Measurements from ENCODE around the gene AQP2. TPM values are rescaled to one million over a fixed set of nuclear protein-coding genes. Genes with fewer than 3 reads are reported as not detected.

The AQP2 gene
- total and polyA plus RNA-seq, 2 donors (not counting 1 experiment from before 2014, with no cell fraction given): not detected

DNA sequence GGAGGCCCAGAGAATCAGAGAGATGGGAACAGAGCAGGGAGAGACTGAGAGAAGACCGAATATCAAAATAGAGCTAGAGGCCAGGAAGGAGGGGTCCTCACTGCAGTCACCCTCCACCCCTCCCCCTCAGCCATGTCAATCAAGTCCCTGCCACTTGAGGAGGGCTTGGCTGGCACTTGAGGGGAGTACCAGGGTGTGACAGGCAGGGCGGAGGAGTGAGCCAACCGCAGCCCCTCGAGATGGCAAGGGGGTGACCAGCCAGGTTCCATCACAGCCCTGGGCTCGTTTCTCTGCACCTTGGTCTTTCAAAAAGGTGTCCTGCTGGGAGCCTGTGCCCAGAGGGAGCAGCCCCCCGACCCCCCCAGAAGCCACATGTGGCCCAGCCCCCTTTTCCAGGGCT is 15.3 kb downstream of the AQP2 start:
- Mint-ChIP-seq H3K4me3 (no peak overlapping the region), H3K4me1 (peaks cover 7% of the 10 kb centered on the region), H3K27ac (no peak overlapping the region), H3K27me3 (peaks cover 44% of the 10 kb centered on the region), H3K9me3 (ENCODE audit: insufficient read depth) (no peaks in the 10 kb centered on the region)
- no peak overlapping the region for H3K9ac ChIP-seq (ENCODE audit: low read length)
- H3K4me1 ChIP-seq (ENCODE audit: control insufficient read depth in 2 of 2, insufficient read depth in 2 of 2, low read length in 2 of 2): peaks cover 13 to 16% of the 10 kb centered on the region in 2 donors
- intact Hi-C loops (cut with micrococcal nuclease): loop anchor here (2.0 kb wide), 1 partner anchor 209 kb away; no protein-coding TSS in a partner anchor
- H3K4me3 ChIP-seq (ENCODE audit: control extremely low read depth in 1 of 5, extremely low read depth in 1 of 5, insufficient read depth in 1 of 5, low read depth in 2 of 5, low read length in 4 of 5): no peak overlapping the region
- no peak for ATAC-seq (ENCODE audit: low read depth)
- DNase-seq: no peak
- ChIA-PET POLR2A (no interaction called here), CTCF (interaction anchor here (0.8 to 6.5 kb wide), 17 partner anchors 11 to 211 kb away, joined by 3 to 93 read pairs (median 9); no protein-coding TSS in a partner anchor)
- no peaks in the 10 kb centered on the region for H3K79me2 ChIP-seq (ENCODE audit: control insufficient read depth, insufficient read depth, low read length)
- TF ChIP-seq, protein P1, sequence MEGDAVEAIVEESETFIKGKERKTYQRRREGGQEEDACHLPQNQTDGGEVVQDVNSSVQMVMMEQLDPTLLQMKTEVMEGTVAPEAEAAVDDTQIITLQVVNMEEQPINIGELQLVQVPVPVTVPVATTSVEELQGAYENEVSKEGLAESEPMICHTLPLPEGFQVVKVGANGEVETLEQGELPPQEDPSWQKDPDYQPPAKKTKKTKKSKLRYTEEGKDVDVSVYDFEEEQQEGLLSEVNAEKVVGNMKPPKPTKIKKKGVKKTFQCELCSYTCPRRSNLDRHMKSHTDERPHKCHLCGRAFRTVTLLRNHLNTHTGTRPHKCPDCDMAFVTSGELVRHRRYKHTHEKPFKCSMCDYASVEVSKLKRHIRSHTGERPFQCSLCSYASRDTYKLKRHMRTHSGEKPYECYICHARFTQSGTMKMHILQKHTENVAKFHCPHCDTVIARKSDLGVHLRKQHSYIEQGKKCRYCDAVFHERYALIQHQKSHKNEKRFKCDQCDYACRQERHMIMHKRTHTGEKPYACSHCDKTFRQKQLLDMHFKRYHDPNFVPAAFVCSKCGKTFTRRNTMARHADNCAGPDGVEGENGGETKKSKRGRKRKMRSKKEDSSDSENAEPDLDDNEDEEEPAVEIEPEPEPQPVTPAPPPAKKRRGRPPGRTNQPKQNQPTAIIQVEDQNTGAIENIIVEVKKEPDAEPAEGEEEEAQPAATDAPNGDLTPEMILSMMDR (IDR thresholded peaks at IDR 0.05): no peak
- no peak for TF ChIP-seq EZH2 (IDR thresholded peaks at IDR 0.05; ENCODE audit: borderline replicate concordance, insufficient read depth, low read depth, low read length, poor library complexity, severe bottlenecking)
- no peaks in the 10 kb centered on the region for H3K36me3 ChIP-seq (replicated peaks in 1 of 2; ENCODE audit: control extremely low read depth in 1 of 2, control insufficient read depth in 1 of 2, extremely low read depth in 1 of 2, insufficient read depth in 2 of 2, low read length in 1 of 2)
- H3K27me3 ChIP-seq (replicated peaks in 1 of 4; ENCODE audit: control extremely low read depth in 1 of 4, control insufficient read depth in 3 of 4, insufficient read depth in 4 of 4, low read length in 3 of 4): peaks cover 0 to 69% (median 18%) of the 10 kb centered on the region in 4 experiments
- no peak overlapping the region for H3K4me2 ChIP-seq (replicated peaks; ENCODE audit: low read depth, low read length, poor library complexity, severe bottlenecking)
- H3K27ac ChIP-seq (ENCODE audit: low read length in 2 of 2): no peak overlapping the region
- 56% methylated on average over 5 of the region's 6 CpGs for WGBS (ENCODE audit: insufficient coverage)
- H3K9me3 ChIP-seq (ENCODE audit: control extremely low read depth in 1 of 3, control insufficient read depth in 2 of 3, insufficient read depth in 1 of 3, low read length in 2 of 3): no peaks in the 10 kb centered on the region
- H4K20me1 ChIP-seq (ENCODE audit: control insufficient read depth, insufficient read depth, low read length, poor library complexity, severe bottlenecking): no peaks in the 10 kb centered on the region
- H2AFZ ChIP-seq (ENCODE audit: insufficient read depth, low read depth, low read length, poor library complexity, severe bottlenecking): no peak overlapping the region

DNA sequence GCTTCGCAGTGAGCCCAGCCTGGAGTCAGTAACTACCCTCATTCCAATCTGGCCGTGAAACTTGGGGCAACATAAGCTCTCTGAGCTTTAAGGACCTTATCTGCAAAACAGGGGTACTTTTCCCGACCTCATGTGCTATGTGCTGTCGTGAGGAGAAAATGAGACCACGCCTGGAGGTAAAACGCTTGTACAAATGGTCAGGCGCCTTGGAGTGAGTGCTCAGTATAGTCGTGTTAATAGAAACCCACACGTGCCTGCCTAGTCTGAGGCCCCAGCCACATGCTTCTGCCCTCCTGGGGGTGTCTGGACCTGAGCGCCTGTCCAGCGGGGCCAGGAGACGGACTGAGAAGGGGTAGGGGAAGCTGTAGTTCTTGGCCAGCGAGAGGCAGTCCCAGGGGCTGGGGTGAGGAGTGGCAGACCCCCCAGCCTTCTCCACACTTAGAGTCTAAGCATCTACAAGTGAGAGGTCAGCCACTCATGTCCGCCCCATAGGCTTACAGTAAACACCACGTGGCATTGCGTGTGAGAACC is 16.0 kb downstream of the AQP2 start:
- Histone ChIP-seq H4K20me1 (ENCODE audit: control insufficient read depth, insufficient read depth, low read length, poor library complexity, severe bottlenecking) (no peaks in the 10 kb centered on the region), H3K27ac (ENCODE audit: low read length in 2 of 2) (no peak overlapping the region), H2AFZ (ENCODE audit: insufficient read depth, low read depth, low read length, poor library complexity, severe bottlenecking) (peak overlapping the region; percentile 84), H3K9me3 (ENCODE audit: control extremely low read depth in 1 of 3, control insufficient read depth in 2 of 3, insufficient read depth in 1 of 3, low read length in 2 of 3) (no peaks in the 10 kb centered on the region), H3K4me3 (ENCODE audit: control extremely low read depth in 1 of 5, extremely low read depth in 1 of 5, insufficient read depth in 1 of 5, low read depth in 2 of 5, low read length in 4 of 5) (no peak overlapping the region), H3K4me2 (replicated peaks; ENCODE audit: low read depth, low read length, poor library complexity, severe bottlenecking) (peak overlapping the region; percentile 97), H3K79me2 (ENCODE audit: control insufficient read depth, insufficient read depth, low read length) (no peaks in the 10 kb centered on the region), H3K36me3 (replicated peaks in 1 of 2; ENCODE audit: control extremely low read depth in 1 of 2, control insufficient read depth in 1 of 2, extremely low read depth in 1 of 2, insufficient read depth in 2 of 2, low read length in 1 of 2) (no peaks in the 10 kb centered on the region), H3K27me3 (replicated peaks in 1 of 4; ENCODE audit: control extremely low read depth in 1 of 4, control insufficient read depth in 3 of 4, insufficient read depth in 4 of 4, low read length in 3 of 4) (peaks cover 0 to 64% (median 16%) of the 10 kb centered on the region in 4 experiments), H3K4me1 (ENCODE audit: control insufficient read depth in 2 of 2, insufficient read depth in 2 of 2, low read length in 2 of 2) (peaks cover 11% of the 10 kb centered on the region in 2 donors), H3K9ac (ENCODE audit: low read length) (no peak overlapping the region)
- no peak for ATAC-seq (ENCODE audit: low read depth)
- TF ChIP-seq, protein P1 (IDR thresholded peaks at IDR 0.05): no peak
- TF ChIP-seq EZH2 (IDR thresholded peaks at IDR 0.05; ENCODE audit: borderline replicate concordance, insufficient read depth, low read depth, low read length, poor library complexity, severe bottlenecking): no peak
- DNase-seq: no peak
- peaks cover 7% of the 10 kb centered on the region for H3K4me1 Mint-ChIP-seq
- H3K27me3 Mint-ChIP-seq: peaks cover 43% of the 10 kb centered on the region
- POLR2A ChIA-PET: no interaction called here
- CTCF ChIA-PET: interaction anchor here (0.6 to 6.5 kb wide), 36 partner anchors 8 to 348 kb away, joined by 3 to 93 read pairs (median 6); partner anchors contain the start of gene AQP2
- H3K4me3 Mint-ChIP-seq: peak overlapping the region; percentile 81
- 34% methylated on average over 11 of the region's 16 CpGs for WGBS (ENCODE audit: insufficient coverage)
- intact Hi-C loops (cut with micrococcal nuclease): loop anchor here (2.0 kb wide), 1 partner anchor 208 kb away; no protein-coding TSS in a partner anchor
- H3K27ac Mint-ChIP-seq: no peak overlapping the region
- no peaks in the 10 kb centered on the region for H3K9me3 Mint-ChIP-seq (ENCODE audit: insufficient read depth)
